ENCODE results near the gene AGTR2.
"Not testable (repeated sequence)": the region's sequence is repeated elsewhere in the genome, so short reads cannot be mapped to it uniquely, and the experiment has no call there.

AGTR2 gene, protein sequence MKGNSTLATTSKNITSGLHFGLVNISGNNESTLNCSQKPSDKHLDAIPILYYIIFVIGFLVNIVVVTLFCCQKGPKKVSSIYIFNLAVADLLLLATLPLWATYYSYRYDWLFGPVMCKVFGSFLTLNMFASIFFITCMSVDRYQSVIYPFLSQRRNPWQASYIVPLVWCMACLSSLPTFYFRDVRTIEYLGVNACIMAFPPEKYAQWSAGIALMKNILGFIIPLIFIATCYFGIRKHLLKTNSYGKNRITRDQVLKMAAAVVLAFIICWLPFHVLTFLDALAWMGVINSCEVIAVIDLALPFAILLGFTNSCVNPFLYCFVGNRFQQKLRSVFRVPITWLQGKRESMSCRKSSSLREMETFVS

GRCh38 chrX:116170511-116170910, at the start of gene AGTR2:
Gene AGTR2, plus strand, starts transcription at chrX:116170744. Its CDS starts 1,537 bp downstream, at chrX:116172281.
- DNase-seq, result no peak

DNA sequence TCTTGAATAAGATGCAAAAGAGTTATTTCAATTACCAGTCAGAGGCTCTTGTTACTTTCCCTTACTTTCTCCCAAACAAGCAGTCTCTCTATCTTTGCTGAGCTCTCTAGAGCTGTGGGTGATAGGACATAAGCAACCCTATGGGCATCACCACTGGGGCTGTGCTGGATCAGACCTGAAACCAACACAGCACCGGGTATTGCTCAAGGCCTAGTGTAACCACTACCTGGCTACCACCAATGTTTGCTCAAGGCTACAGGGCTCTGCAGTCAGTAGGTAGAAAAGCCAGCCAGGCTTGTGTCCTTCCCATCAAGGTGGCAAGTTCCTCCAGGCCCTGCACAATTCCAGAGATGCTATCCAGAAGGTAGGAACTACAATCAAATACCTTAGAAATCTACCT, 35.3 kb upstream of the AGTR2 start:
- no peak for DNase-seq

DNA sequence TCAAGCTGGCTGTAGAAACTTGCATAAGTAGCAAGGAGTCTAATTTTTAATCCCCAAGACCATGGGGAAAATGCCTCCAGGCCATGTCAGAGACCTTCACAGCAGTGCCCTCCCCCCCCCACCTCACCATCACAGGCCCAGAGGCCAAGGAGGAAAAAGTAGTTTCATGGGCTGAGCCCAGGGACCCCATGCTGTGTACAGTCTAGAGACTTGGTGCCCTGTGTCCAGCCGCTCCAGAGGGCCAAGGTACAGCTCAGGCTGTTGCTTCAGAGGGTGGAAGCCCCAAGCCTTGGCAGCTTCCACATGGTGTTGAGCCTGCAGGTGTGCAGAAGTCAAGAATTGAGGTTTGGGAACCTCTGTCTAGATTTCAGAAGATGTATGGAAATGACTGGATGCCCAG, 29.3 kb upstream of the AGTR2 start:
- not testable (repeated sequence) for DNase-seq

DNA sequence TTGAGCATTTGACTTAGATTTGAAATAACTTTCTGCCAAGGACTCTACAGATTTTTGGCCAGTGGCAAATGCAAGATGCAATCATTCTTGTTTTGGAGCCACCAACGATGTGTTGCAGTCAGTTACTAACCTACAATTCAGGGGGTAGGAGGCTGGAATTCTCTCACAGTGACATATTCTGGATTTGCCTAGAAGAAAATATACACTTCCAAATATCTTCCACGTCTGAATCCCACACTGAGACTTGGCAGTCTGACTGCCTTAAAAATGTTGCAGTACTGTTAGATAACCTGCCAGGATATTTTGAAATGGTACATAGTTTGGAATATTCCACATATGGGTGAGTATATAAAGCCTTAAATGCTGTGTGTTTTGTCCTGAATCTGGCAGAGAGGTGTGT, 27.6 kb upstream of the AGTR2 start:
- DNase-seq, result no peak

DNA sequence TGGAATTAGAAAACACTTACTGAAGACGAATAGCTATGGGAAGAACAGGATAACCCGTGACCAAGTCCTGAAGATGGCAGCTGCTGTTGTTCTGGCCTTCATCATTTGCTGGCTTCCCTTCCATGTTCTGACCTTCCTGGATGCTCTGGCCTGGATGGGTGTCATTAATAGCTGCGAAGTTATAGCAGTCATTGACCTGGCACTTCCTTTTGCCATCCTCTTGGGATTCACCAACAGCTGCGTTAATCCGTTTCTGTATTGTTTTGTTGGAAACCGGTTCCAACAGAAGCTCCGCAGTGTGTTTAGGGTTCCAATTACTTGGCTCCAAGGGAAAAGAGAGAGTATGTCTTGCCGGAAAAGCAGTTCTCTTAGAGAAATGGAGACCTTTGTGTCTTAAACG, 2.4 kb downstream of the AGTR2 start:
- DNase-seq, result no peak

DNA sequence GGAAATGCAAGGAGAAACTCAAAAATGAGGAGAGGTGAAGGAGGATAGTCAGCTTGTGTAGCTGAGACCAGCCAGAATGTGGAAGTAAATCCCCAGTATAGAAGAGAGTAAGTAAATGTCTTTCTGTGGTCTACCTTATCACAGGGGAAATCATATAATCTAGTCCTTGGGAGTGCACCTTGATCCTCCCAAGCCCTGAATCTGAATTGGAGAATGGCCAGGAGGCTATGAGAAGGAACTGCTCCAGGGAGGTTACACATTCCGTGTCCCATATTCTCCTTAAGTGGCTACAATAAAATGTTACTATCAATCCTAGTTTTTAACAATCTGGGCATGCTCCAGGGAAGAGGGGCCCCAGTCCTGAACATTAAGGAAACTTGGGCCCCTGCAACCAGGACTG, 10.8 kb downstream of the AGTR2 start:
- DNase-seq, result no peak

- no peak for DNase-seq
Observed at GRCh38 chrX:116185163-116185562, 14.6 kb downstream of the AGTR2 start.

DNA sequence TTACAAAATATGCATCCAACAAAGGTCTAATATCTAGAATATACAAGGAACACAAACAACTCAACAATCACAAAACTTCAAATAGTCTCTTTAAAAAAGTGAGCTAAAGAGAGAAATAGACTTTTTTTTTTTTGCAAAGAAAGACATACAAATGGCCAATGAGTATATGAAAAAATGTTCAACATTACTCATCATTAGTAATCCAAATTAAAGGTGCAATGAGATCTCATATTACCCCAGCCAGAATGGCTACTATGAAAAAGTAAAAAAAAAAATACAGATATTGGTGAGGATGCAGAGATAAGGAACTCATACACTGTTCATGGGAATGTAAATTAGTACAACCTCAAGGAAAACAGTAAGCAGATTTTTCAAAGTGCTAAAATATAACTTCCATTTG, 24.1 kb downstream of the AGTR2 start:
- DNase-seq, result no peak

GRCh38 chrX:116198235-116198634, 27.7 kb downstream of the AGTR2 start:
- no peak for DNase-seq

- DNase-seq, result peak; percentile 10
Observed at GRCh38 chrX:116198810-116199209, 28.3 kb downstream of the AGTR2 start.

DNA sequence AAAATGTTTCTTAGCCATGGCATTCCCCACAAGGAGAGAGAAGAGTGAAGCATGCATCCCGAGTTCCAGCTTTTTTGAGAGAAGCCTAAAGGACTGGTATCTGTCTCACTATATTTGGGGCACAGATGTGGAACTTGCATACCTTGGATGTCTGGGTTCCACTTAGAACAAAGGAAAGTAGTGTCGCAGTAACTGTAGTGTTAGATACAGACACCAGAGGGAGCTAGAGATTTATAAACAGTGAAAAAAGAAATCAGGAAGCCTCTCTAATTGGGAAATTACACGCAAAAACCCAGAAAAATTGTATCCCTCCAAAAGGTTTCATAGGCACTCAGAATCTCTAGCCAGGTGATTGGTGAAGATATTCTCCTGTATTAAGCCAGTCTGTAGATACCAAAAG, 34.4 kb downstream of the AGTR2 start:
- DNase-seq, result peak; percentile 17

GRCh38 chrX:116213262-116213661, 42.7 kb downstream of the AGTR2 start:
- DNase-seq, result no peak

DNA sequence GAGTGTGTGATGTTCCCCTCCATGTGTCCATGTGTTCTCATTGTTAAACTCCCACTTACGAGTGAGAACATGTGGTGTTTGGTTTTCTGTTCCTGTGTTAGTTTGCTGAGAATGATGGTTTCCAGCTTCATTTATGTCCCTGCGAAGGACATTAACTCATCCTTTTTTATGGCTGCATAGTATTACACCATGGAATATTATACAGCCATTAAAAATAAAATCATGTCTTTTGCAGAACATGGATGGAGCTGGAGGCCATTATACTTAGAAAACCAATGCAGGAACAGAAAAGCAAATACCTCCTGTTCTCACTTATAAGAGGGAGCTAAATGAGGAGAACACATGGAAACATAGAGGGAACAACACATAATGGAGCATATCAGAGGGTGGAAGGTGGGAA, 46.5 kb downstream of the AGTR2 start:
- not testable (repeated sequence) for DNase-seq

Measured in NCI-H2227 treated with DMSO at 0.1 percent for 48 hours (cell line).